ENCODE results near the gene PRKG1. TPM values are rescaled to one million over a fixed set of nuclear protein-coding genes. Genes with fewer than 3 reads are reported as not detected.

The PRKG1 gene
- total and polyA plus RNA-seq, 2 donors (not counting 1 experiment from before 2014, with no cell fraction given), result not detected

DNA sequence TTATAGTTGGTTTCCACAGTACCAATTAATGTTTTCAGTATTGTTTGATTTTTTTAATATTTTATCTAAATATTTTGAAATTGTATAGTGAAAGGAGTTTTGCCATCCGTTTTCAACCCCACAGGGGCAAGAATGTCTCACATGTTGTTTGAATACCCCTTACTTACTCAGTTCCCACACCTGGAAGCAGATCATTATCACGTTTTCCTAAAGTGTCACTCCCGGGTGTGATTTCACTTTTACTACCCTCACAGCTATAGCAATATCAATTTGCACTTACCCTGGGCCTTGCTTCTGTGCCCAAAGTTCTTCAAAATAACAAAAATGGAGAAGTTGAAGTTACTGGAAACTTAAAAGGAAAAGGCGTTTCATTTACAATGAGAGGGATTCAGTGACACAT is 397.0 kb downstream of the PRKG1 start:
- H3K9ac ChIP-seq (ENCODE audit: low read length), result no peak overlapping the region
- no peaks in the 10 kb centered on the region for H3K36me3 ChIP-seq (replicated peaks in 1 of 2; ENCODE audit: control extremely low read depth in 1 of 2, control insufficient read depth in 1 of 2, extremely low read depth in 1 of 2, insufficient read depth in 2 of 2, low read length in 1 of 2)
- no peak overlapping the region for H3K27ac Mint-ChIP-seq
- no peaks in the 10 kb centered on the region for H3K9me3 Mint-ChIP-seq (ENCODE audit: insufficient read depth)
- no peak for TF ChIP-seq EZH2 (IDR thresholded peaks at IDR 0.05; ENCODE audit: borderline replicate concordance, insufficient read depth, low read depth, low read length, poor library complexity, severe bottlenecking)
- TF ChIP-seq, protein P1, sequence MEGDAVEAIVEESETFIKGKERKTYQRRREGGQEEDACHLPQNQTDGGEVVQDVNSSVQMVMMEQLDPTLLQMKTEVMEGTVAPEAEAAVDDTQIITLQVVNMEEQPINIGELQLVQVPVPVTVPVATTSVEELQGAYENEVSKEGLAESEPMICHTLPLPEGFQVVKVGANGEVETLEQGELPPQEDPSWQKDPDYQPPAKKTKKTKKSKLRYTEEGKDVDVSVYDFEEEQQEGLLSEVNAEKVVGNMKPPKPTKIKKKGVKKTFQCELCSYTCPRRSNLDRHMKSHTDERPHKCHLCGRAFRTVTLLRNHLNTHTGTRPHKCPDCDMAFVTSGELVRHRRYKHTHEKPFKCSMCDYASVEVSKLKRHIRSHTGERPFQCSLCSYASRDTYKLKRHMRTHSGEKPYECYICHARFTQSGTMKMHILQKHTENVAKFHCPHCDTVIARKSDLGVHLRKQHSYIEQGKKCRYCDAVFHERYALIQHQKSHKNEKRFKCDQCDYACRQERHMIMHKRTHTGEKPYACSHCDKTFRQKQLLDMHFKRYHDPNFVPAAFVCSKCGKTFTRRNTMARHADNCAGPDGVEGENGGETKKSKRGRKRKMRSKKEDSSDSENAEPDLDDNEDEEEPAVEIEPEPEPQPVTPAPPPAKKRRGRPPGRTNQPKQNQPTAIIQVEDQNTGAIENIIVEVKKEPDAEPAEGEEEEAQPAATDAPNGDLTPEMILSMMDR (IDR thresholded peaks at IDR 0.05), result no peak
- no peaks in the 10 kb centered on the region for H3K79me2 ChIP-seq (ENCODE audit: control insufficient read depth, insufficient read depth, low read length)
- no peak overlapping the region for H3K27ac ChIP-seq (ENCODE audit: low read length in 2 of 2)
- H3K9me3 ChIP-seq (ENCODE audit: control extremely low read depth in 1 of 3, control insufficient read depth in 2 of 3, insufficient read depth in 1 of 3, low read length in 2 of 3), result no peaks in the 10 kb centered on the region
- no peak overlapping the region for H3K4me3 Mint-ChIP-seq
- H2AFZ ChIP-seq (ENCODE audit: insufficient read depth, low read depth, low read length, poor library complexity, severe bottlenecking), result no peak overlapping the region
- no peaks in the 10 kb centered on the region for H4K20me1 ChIP-seq (ENCODE audit: control insufficient read depth, insufficient read depth, low read length, poor library complexity, severe bottlenecking)
- H3K27me3 ChIP-seq (replicated peaks in 1 of 4; ENCODE audit: control extremely low read depth in 1 of 4, control insufficient read depth in 3 of 4, insufficient read depth in 4 of 4, low read length in 3 of 4), result no peaks in the 10 kb centered on the region
- H3K4me1 Mint-ChIP-seq, result no peaks in the 10 kb centered on the region
- WGBS (ENCODE audit: insufficient coverage), result no CpG with 5 or more reads among the region's 4 CpGs
- no peak for DNase-seq
- no peak for ATAC-seq (ENCODE audit: low read depth)
- POLR2A ChIA-PET, result no interaction called here
- intact Hi-C loops (cut with micrococcal nuclease), result no loop called here
- no peak overlapping the region for H3K4me3 ChIP-seq (ENCODE audit: control extremely low read depth in 1 of 5, extremely low read depth in 1 of 5, insufficient read depth in 1 of 5, low read depth in 2 of 5, low read length in 4 of 5)
- no peaks in the 10 kb centered on the region for H3K4me1 ChIP-seq (ENCODE audit: control insufficient read depth in 2 of 2, insufficient read depth in 2 of 2, low read length in 2 of 2)
- CTCF ChIA-PET, result no interaction called here
- H3K4me2 ChIP-seq (replicated peaks; ENCODE audit: low read depth, low read length, poor library complexity, severe bottlenecking), result no peak overlapping the region
- H3K27me3 Mint-ChIP-seq, result no peaks in the 10 kb centered on the region

DNA sequence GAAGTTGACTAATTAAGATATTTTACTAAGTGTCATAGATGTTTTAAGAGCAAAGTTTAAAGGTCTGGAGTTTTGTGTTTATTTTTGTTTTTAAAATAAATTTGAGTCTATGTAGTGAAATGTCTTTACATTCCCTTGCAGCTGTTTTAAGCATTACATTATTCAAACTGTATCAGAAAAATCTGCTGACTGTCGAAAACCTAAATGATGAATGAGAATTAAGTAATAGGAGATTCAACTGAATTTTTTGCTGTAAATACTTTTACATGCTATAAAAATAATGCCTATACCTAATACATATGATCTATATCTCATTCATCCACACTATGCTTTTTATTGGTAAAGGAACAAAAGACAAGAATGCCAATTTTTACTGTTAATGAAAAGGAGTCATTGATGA is 397.9 kb downstream of the PRKG1 start:
- ChIA-PET CTCF (no interaction called here), POLR2A (no interaction called here)
- Histone ChIP-seq H3K9ac (ENCODE audit: low read length) (no peak overlapping the region), H2AFZ (ENCODE audit: insufficient read depth, low read depth, low read length, poor library complexity, severe bottlenecking) (no peak overlapping the region), H3K27me3 (replicated peaks in 1 of 4; ENCODE audit: control extremely low read depth in 1 of 4, control insufficient read depth in 3 of 4, insufficient read depth in 4 of 4, low read length in 3 of 4) (no peaks in the 10 kb centered on the region), H3K9me3 (ENCODE audit: control extremely low read depth in 1 of 3, control insufficient read depth in 2 of 3, insufficient read depth in 1 of 3, low read length in 2 of 3) (no peaks in the 10 kb centered on the region), H3K4me1 (ENCODE audit: control insufficient read depth in 2 of 2, insufficient read depth in 2 of 2, low read length in 2 of 2) (no peaks in the 10 kb centered on the region), H4K20me1 (ENCODE audit: control insufficient read depth, insufficient read depth, low read length, poor library complexity, severe bottlenecking) (no peaks in the 10 kb centered on the region), H3K4me3 (ENCODE audit: control extremely low read depth in 1 of 5, extremely low read depth in 1 of 5, insufficient read depth in 1 of 5, low read depth in 2 of 5, low read length in 4 of 5) (no peak overlapping the region), H3K79me2 (ENCODE audit: control insufficient read depth, insufficient read depth, low read length) (no peaks in the 10 kb centered on the region), H3K4me2 (replicated peaks; ENCODE audit: low read depth, low read length, poor library complexity, severe bottlenecking) (no peak overlapping the region), H3K27ac (ENCODE audit: low read length in 2 of 2) (no peak overlapping the region), H3K36me3 (replicated peaks in 1 of 2; ENCODE audit: control extremely low read depth in 1 of 2, control insufficient read depth in 1 of 2, extremely low read depth in 1 of 2, insufficient read depth in 2 of 2, low read length in 1 of 2) (no peaks in the 10 kb centered on the region)
- no peak overlapping the region for H3K4me3 Mint-ChIP-seq
- no peaks in the 10 kb centered on the region for H3K9me3 Mint-ChIP-seq (ENCODE audit: insufficient read depth)
- no peak for TF ChIP-seq EZH2 (IDR thresholded peaks at IDR 0.05; ENCODE audit: borderline replicate concordance, insufficient read depth, low read depth, low read length, poor library complexity, severe bottlenecking)
- TF ChIP-seq, protein P1 (IDR thresholded peaks at IDR 0.05), result no peak
- no peak for ATAC-seq (ENCODE audit: low read depth)
- no peak overlapping the region for H3K27ac Mint-ChIP-seq
- no peaks in the 10 kb centered on the region for H3K27me3 Mint-ChIP-seq
- no CpG with 5 or more reads among the region's 1 CpG for WGBS (ENCODE audit: insufficient coverage)
- DNase-seq, result no peak
- no peaks in the 10 kb centered on the region for H3K4me1 Mint-ChIP-seq
- intact Hi-C loops (cut with micrococcal nuclease), result no loop called here

Data from B cell (primary cell).